Caco-2 (cell line): Measurements from ENCODE around the gene ATXN7. TPM values are rescaled to one million over a fixed set of nuclear protein-coding genes. Genes with fewer than 3 reads are reported as not detected.

ENCODE experiments used
- BruUV-seq: library from RNA; stranded (reverse); fragments of 400-500 nt; replicated peaks from 2 replicates; lab custom pipeline; 2021; lab: Mats Ljungman, UMichigan
- CTCF ChIA-PET: fragments of 300-600 bp; sonication (Branson Sonifier 250); formaldehyde crosslinking; loops from one replicate; lab custom pipeline; 2022; ENCODE audit warnings: antibody characterized with exemption; lab: Charles Lee
- POLR2A ChIA-PET: fragments of 300-600 bp; sonication (Branson Sonifier 250); formaldehyde crosslinking; loops from one replicate; lab custom pipeline; 2022; ENCODE audit warnings: antibody characterized with exemption; lab: Charles Lee
- DNase-seq, 2 experiments: peaks; one replicate each; pipeline versions ENCODE4 v3.0.0 to v3.0.0-alpha.2; 2020 to 2022
- H3K27me3 ChIP-seq: replicated peaks from 2 replicates; pipeline ENCODE4 v1.6.0; 2011; ENCODE audit warnings: low read length; ENCODE audit not compliant: control insufficient read depth, insufficient read depth
- H3K36me3 ChIP-seq: 2 replicates; pipeline ENCODE4 v1.5.1; 2011; ENCODE audit warnings: low read length; ENCODE audit not compliant: control insufficient read depth, insufficient read depth
- H3K4me1 ChIP-seq: fragments of 250-450 bp; sonication (Bioruptor Pico); 2 replicates; pipeline ENCODE4 v1.5.1; 2020; ENCODE audit warnings: mild to moderate bottlenecking
- H3K4me3 ChIP-seq: 2 replicates; pipeline ENCODE4 v1.5.1; 2011; ENCODE audit warnings: low read depth, mild to moderate bottlenecking, control low read depth, low read length
- H3K9me3 ChIP-seq: fragments of 250-450 bp; sonication (Bioruptor Pico); 2 replicates; pipeline ENCODE4 v1.5.1; 2020; ENCODE audit warnings: mild to moderate bottlenecking, moderate library complexity
- H3K27ac Mint-ChIP-seq: one replicate; pipeline ENCODE4 v1.8.0; 2022; ENCODE audit warnings: mixed read lengths; ENCODE audit not compliant: unreplicated experiment
- H3K27me3 Mint-ChIP-seq: one replicate; pipeline ENCODE4 v1.8.0; 2022; ENCODE audit warnings: mixed read lengths; ENCODE audit not compliant: insufficient read depth, unreplicated experiment
- H3K36me3 Mint-ChIP-seq: one replicate; pipeline ENCODE4 v1.8.0; 2022; ENCODE audit warnings: mild to moderate bottlenecking, mixed read lengths; ENCODE audit not compliant: insufficient read depth, unreplicated experiment
- H3K4me1 Mint-ChIP-seq: one replicate; pipeline ENCODE4 v1.8.0; 2022; ENCODE audit warnings: low read depth, mixed read lengths; ENCODE audit not compliant: unreplicated experiment
- H3K4me3 Mint-ChIP-seq: one replicate; pipeline ENCODE4 v1.8.0; 2022; ENCODE audit warnings: mild to moderate bottlenecking, moderate library complexity, mixed read lengths; ENCODE audit not compliant: unreplicated experiment
- H3K9me3 Mint-ChIP-seq: one replicate; pipeline ENCODE4 v1.8.0; 2022; ENCODE audit warnings: mixed read lengths; ENCODE audit not compliant: unreplicated experiment
- CTCF ChIP-seq, 2 experiments: fragments of 200-600 bp in 1 of 2; IDR thresholded peaks; 1 replicate in 1 of 2; 2 replicates in 1 of 2; pipeline versions ENCODE4 v1.5.1 to v1.8.0; 2011 to 2022; ENCODE audit warnings: antibody characterized with exemption in 1 of 2, control low read depth in 1 of 2, inconsistent platforms in 1 of 2, low read depth in 1 of 2, low read length in 1 of 2, mild to moderate bottlenecking in 1 of 2, moderate library complexity in 1 of 2; ENCODE audit not compliant: insufficient read depth in 1 of 2, severe bottlenecking in 1 of 2, unreplicated experiment in 1 of 2
- intact Hi-C: fragments of 100-400 bp; cut with micrococcal nuclease; formaldehyde crosslinking; loops from one replicate; pipeline ENCODE4 v1.10.0; 2022; ENCODE audit not compliant: unreplicated experiment
- total RNA-seq: library from RNA; stranded (reverse); gene quantifications from 2 replicates; pipeline ENCODE4 v1.2.3, GENCODE V29; 2022

ATXN7 gene
- total RNA-seq, 1 experiment from 2014 or later, result 22.5 TPM

DNA sequence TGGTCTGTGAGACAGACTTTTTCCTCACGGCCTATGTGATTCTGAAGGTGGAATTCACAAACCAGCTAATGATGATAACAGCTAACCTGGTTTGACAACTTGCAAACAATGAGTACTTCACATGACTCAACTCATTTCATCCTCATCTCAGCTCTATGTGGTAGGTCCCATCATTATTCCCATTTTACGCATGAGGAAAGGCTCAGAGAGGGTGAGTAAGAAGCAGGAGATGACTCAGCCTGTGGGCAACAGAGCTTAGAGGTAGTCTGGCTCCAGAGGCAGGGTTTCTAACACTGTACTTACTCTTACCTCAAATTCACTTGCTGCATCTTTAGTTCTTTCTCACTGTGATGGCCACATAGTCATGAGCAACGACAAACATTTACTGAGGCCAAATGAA, 185.5 kb downstream of the ATXN7 start:
- no peak for DNase-seq
- Histone ChIP-seq H3K27me3 (no peaks in the 10 kb centered on the region), H3K9me3 (no peaks in the 10 kb centered on the region), H3K4me1 (peaks cover 9% of the 10 kb centered on the region; the same call in 1 of the 2 replicates), H3K4me3 (no peak overlapping the region), H3K36me3 (no peaks in the 10 kb centered on the region)
- intact Hi-C loops, result no loop called here
- ChIA-PET POLR2A (no interaction called here), CTCF (no interaction called here)
- Mint-ChIP-seq H3K36me3 (no peaks in the 10 kb centered on the region), H3K27me3 (no peaks in the 10 kb centered on the region), H3K4me3 (no peak overlapping the region), H3K4me1 (peaks cover 6% of the 10 kb centered on the region), H3K27ac (no peak overlapping the region), H3K9me3 (no peaks in the 10 kb centered on the region)
- TF ChIP-seq CTCF (IDR thresholded peaks at IDR 0.05; ENCODE audit: insufficient read depth in 1 of 2, low read depth in 1 of 2, low read length in 1 of 2, severe bottlenecking in 1 of 2, unreplicated experiment in 1 of 2), result no peak
- no TSS peak for BruUV-seq

DNA sequence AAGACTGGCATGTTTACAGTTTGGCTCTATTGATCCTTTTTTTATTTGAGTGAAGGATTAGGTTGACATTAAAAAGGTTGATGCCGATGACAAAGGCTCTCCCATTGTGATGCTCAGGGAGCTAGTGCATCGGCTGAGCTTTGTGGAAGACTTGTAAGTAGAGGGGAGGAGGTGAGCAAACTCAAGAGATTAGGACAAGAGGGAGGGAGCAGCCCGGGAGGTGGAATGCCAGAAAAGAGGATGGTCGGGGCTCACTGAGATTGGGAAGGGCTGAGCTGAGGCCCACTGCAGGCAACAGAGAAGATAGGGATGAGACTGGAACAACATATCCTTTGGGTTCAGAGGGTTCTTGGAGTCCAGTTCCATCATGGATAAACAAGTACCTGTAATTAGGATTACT, 186.2 kb downstream of the ATXN7 start:
- no peaks in the 10 kb centered on the region for H3K36me3 Mint-ChIP-seq
- peaks cover 10% of the 10 kb centered on the region; the same call in 1 of the 2 replicates for H3K4me1 ChIP-seq
- no peak for DNase-seq
- TF ChIP-seq CTCF (IDR thresholded peaks at IDR 0.05; ENCODE audit: insufficient read depth in 1 of 2, low read depth in 1 of 2, low read length in 1 of 2, severe bottlenecking in 1 of 2, unreplicated experiment in 1 of 2), result no peak
- H3K9me3 Mint-ChIP-seq, result no peaks in the 10 kb centered on the region
- peaks cover 6% of the 10 kb centered on the region for H3K4me1 Mint-ChIP-seq
- intact Hi-C loops, result no loop called here
- no TSS peak for BruUV-seq
- no peaks in the 10 kb centered on the region for H3K36me3 ChIP-seq
- POLR2A ChIA-PET, result no interaction called here
- no peak overlapping the region for H3K4me3 ChIP-seq
- H3K27ac Mint-ChIP-seq, result no peak overlapping the region
- no peaks in the 10 kb centered on the region for H3K9me3 ChIP-seq
- H3K27me3 ChIP-seq, result no peaks in the 10 kb centered on the region
- no peaks in the 10 kb centered on the region for H3K27me3 Mint-ChIP-seq
- no peak overlapping the region for H3K4me3 Mint-ChIP-seq
- CTCF ChIA-PET, result no interaction called here

Other genes with a start within 250 kb of the ATXN7 start
- not detected in 2 replicates for gene SNTN, start 211.2 kb upstream of the ATXN7 start, total RNA-seq
- not detected in 2 replicates for gene C3orf49, start 44.6 kb upstream of the ATXN7 start, total RNA-seq
- 68.4 and 78.3 TPM in 2 replicates for gene THOC7, start 62 bp upstream of the ATXN7 start, total RNA-seq
- not detected in 2 replicates for gene SCAANT1, start 48.5 kb downstream of the ATXN7 start, total RNA-seq
- 96.6 and 100 TPM in 2 replicates for gene PSMD6, start 159.6 kb downstream of the ATXN7 start, total RNA-seq